SKM-1 treated with dmso at 0.1 percent for 144 hours (cell line): ENCODE measurements around the gene NOX4.
"Not testable (repeated sequence)": the region's sequence is repeated elsewhere in the genome, so short reads cannot be mapped to it uniquely, and the experiment has no call there.

Experiments used
- DNase-seq: peaks from one replicate; lab custom pipeline; 2025; ENCODE audit not compliant: unreplicated experiment; lab: John Stamatoyannopoulos, UW

The NOX4 gene

DNA sequence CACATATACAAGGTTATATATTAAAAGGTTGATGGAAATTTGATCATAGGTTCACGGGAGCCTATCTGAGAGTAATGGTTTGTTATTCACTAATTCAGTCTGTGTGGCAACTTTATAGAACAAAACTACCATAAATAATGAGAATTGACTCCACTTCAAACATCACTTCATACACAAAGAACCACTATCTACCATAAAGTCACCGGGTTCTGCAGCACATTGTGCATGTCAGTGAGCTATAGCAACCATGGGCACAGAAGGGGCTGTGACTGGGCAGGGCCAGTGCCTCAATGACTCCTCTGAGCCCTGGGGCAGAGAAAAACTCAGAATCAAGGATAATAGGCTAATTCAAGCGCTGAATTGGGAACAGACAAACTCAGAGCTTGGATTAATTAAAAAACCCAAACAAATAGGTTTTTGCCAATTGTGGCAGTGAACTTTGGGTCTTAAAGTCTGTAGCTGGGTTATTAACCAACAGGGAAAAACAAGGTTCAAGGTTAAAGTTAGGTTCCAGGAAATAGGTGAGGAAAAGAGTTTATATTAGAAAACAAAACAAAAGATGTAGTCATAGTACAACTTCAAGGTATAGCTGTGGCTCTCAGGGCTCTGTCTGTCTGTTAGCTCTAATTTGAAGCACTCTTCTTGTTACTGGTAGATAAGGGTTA lies 181.7 kb downstream of the NOX4 start:
- DNase-seq = not testable (repeated sequence)

GRCh38 chr11:89308272-89308671 lies 182.9 kb downstream of the NOX4 start:
- not testable (repeated sequence) for DNase-seq

GRCh38 chr11:89303029-89303428 lies 188.1 kb downstream of the NOX4 start:
- not testable (repeated sequence) for DNase-seq

DNA sequence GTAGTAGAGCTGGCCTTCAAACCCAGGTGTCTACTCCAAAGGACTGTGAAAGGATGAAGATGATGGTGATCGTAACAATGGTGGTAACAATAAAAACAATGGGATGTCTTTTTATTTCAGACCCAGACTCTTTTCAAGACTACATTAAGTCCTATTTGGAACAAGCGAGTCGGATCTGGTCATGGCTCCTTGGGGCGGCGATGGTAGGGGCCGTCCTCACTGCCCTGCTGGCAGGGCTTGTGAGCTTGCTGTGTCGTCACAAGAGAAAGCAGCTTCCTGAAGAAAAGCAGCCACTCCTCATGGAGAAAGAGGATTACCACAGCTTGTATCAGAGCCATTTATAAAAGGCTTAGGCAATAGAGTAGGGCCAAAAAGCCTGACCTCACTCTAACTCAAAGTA lies 196.2 kb downstream of the NOX4 start:
- DNase-seq = not testable (repeated sequence)

GRCh38 chr11:89293965-89294679 lies 197.1 kb downstream of the NOX4 start:
- no peak for DNase-seq

- not testable (repeated sequence) for DNase-seq
These were observed 203.2 kb downstream of the NOX4 start for GRCh38 chr11:89288004-89288403.

GRCh38 chr11:89286601-89287000 lies 204.6 kb downstream of the NOX4 start:
- DNase-seq = not testable (repeated sequence)

DNA sequence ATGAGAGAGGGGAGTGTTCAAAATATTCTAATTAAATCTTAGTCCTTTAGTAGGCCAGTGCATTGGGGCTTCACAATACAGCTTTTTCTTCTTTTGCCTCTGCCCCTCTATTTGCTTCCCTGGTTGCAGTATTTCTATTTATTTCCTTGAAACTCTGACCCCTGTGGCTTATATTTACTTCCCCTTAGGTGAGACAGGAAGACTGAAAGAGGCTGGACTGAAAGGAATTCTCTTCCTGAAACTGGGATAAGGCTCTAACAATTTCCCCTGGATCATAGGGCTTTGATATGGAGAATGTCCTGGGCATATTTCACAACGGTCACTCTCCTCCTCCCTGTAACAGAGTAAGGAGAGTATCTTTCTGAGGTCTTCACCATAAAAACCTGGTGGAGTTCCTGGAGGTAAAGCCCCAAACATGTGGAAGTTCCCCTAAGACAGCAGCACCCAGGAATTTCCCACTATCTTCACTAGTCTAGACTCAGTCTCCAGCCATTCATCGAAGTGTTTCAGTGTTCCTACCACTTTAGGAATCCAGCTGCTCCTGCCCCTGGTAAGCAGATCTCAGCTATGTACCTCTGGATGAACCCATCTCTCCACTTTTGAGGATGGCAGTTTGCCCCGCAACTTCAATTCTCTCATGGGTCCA lies 210.0 kb downstream of the NOX4 start:
- DNase-seq = not testable (repeated sequence)

- no peak for DNase-seq
These were observed 212.0 kb downstream of the NOX4 start for GRCh38 chr11:89279176-89279575.

DNA sequence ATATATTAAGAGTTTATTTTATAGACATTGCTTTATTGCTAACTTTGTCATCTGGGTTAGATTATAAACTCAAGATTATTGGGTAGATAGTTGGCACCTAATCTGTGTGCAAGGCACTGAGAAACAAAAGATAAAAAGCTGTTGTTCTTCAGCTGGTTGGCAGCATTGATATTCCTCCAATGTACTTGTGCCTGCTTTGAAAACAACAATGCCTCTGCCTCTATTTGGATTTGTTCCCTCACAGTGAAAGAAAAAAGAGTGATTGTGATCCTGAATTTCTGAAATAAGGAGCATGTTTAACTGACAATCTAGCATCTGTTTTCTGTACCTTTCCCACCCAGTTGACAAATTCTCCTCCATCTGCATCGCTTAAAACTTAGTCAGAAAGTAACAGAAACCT lies 215.2 kb downstream of the NOX4 start:
- no peak for DNase-seq
